Stomach (tissue), 9 donors: ENCODE measurements around the gene CTDP1. TPM values are rescaled to one million over a fixed set of nuclear protein-coding genes. Genes with fewer than 3 reads are reported as not detected.

ENCODE experiments used
- DNase-seq, 2 donors: peaks; one replicate each; pipeline versions ENCODE4 v3.0.0 to v3.0.0-alpha.2; 2013 to 2019
- H3K27ac ChIP-seq, 5 donors: fragments of 200-600 bp in 4 of 5; sonication (generic) in 4 of 5; one replicate each; pipeline ENCODE4 v1.5.1; 2013 to 2019; ENCODE audit warnings: mild to moderate bottlenecking in 1 of 5, moderate library complexity in 1 of 5
- H3K27me3 ChIP-seq, 3 donors: fragments of 200-600 bp; sonication (generic); one replicate each; pipeline ENCODE4 v1.5.1; 2017 to 2019; ENCODE audit warnings: mixed run types in 1 of 3
- H3K36me3 ChIP-seq, 4 donors: fragments of 200-600 bp; sonication (generic); 1 replicate in 3 of 4; 2 replicates in 1 of 4; pipeline ENCODE4 v1.5.1; 2016 to 2019
- H3K4me1 ChIP-seq, 4 donors: fragments of 200-600 bp; sonication (generic); one replicate each; pipeline ENCODE4 v1.5.1; 2016 to 2019
- H3K4me3 ChIP-seq, 4 donors: fragments of 200-600 bp; sonication (generic) in 3 of 4; one replicate each; pipeline ENCODE4 v1.5.1; 2016 to 2019; ENCODE audit warnings: mild to moderate bottlenecking in 1 of 4
- H3K9me3 ChIP-seq, 4 donors: fragments of 200-600 bp; sonication (generic); one replicate each; pipeline ENCODE4 v1.5.1; 2016 to 2019
- CTCF ChIP-seq, 7 experiments: fragments of 450-650 bp in 4 of 7; fragments of 200-600 bp in 3 of 7; sonication (generic) in 3 of 7; IDR thresholded peaks; one replicate each; pipeline ENCODE4 v1.5.1; 2016 to 2019; ENCODE audit warnings: antibody characterized with exemption in 7 of 7, control low read depth in 2 of 7, mild to moderate bottlenecking in 1 of 7
- EP300 ChIP-seq: sonication (generic); formaldehyde crosslinking; IDR thresholded peaks from one replicate; pipeline ENCODE4 v1.6.1; 2017; ENCODE audit warnings: antibody characterized with exemption
- POLR2A ChIP-seq, 4 donors: fragments of 450-650 bp; IDR thresholded peaks; one replicate each; pipeline ENCODE4 v1.6.1; 2016; ENCODE audit warnings: antibody characterized with exemption in 4 of 4, control low read depth in 2 of 4, mild to moderate bottlenecking in 1 of 4, moderate library complexity in 1 of 4
- POLR2AphosphoS5 ChIP-seq, 3 donors: sonication (generic); formaldehyde crosslinking; IDR thresholded peaks; one replicate each; pipeline ENCODE4 v1.6.1; 2016; ENCODE audit warnings: antibody characterized with exemption in 3 of 3
- WGBS, 5 donors: extraction: QIAGEN DNeasy Blood & Tissue Kit in 3 of 5; methylation state at CpG; one replicate each; pipeline versions ENCODE4 v1.1.5 to v1.1.7; 2013 to 2018; 5-methylcytosine and 5-hydroxymethylcytosine counted together
- intact Hi-C: fragments of 100-400 bp; cut with DNase I; formaldehyde crosslinking; loops from one replicate; pipeline ENCODE4 v1.15.1; 2023; ENCODE audit warnings: low total_unique reads
- polyA plus RNA-seq, 3 donors: library from polyadenylated mRNA; stranded (reverse); fragments of 200-250 nt; gene quantifications; one replicate each; pipeline ENCODE4 v1.2.3, GENCODE V29; 2013
- total RNA-seq, 5 donors: library from RNA; depleted of rRNA; stranded (reverse); fragments of >200 nt; gene quantifications; one replicate each; pipeline versions ENCODE4 v1.1.0 to v1.2.3, GENCODE V29; 2014 to 2016
- donor health status: healthy with polysubstance abuse.
- donor health status: Bipolar disorder and iron deficiency.
- donor health status: healthy.

CTDP1 gene
- total and polyA plus RNA-seq, 8 donors: 7.6 to 50.7 (median 16.8) TPM

GRCh38 chr18:79732721-79733025 is 53.1 kb downstream of the CTDP1 start:
- H3K9me3 ChIP-seq: peaks cover 10 to 67% (median 24%) of the 10 kb centered on the region in 4 donors

GRCh38 chr18:79733135-79733701 is 53.6 kb downstream of the CTDP1 start:
- DNase-seq: no peak
- Histone ChIP-seq H3K27ac (no peak overlapping the region), H3K36me3 (peaks cover 81 to 100% (median 99%) of the 10 kb centered on the region in 4 donors), H3K9me3 (peaks cover 10 to 69% (median 24%) of the 10 kb centered on the region in 4 donors), H3K4me3 (no peak overlapping the region), H3K4me1 (no peaks in the 10 kb centered on the region), H3K27me3 (no peaks in the 10 kb centered on the region)
- WGBS, 5 donors: 95 to 98% (median 98%) methylated on average over 14 to 38 of the region's 38 CpGs
- intact Hi-C loops: no loop called here
- TF ChIP-seq EP300: no peak

More at GRCh38 chr18:79732721-79733025, 53.1 kb downstream of the CTDP1 start:
- no peak for TF ChIP-seq POLR2A (IDR thresholded peaks at IDR 0.05)
- no peak for TF ChIP-seq EP300
- no peak for TF ChIP-seq CTCF (IDR thresholded peaks at IDR 0.05)
- TF ChIP-seq POLR2AphosphoS5 (IDR thresholded peaks at IDR 0.05): no peak
- no peak for DNase-seq
- H3K4me3 ChIP-seq: no peak overlapping the region
- H3K36me3 ChIP-seq: peaks cover 76 to 100% (median 99%) of the 10 kb centered on the region in 4 donors
- 91 to 99% (median 98%) methylated on average over 9 of the region's 9 CpGs for WGBS, 5 donors
- no peaks in the 10 kb centered on the region for H3K4me1 ChIP-seq
- intact Hi-C loops: no loop called here
- H3K27ac ChIP-seq: no peak overlapping the region
- no peaks in the 10 kb centered on the region for H3K27me3 ChIP-seq

- Histone ChIP-seq H3K4me1 (no peaks in the 10 kb centered on the region), H3K4me3 (no peak overlapping the region), H3K9me3 (peaks cover 10 to 69% (median 24%) of the 10 kb centered on the region in 4 donors), H3K27ac (no peak overlapping the region), H3K27me3 (no peaks in the 10 kb centered on the region), H3K36me3 (peaks cover 81 to 100% (median 99%) of the 10 kb centered on the region in 4 donors)
- 88 to 96% (median 91%) methylated on average over 30 to 33 of the region's 33 CpGs for WGBS, 5 donors
- no peak for TF ChIP-seq CTCF (IDR thresholded peaks at IDR 0.05)
- TF ChIP-seq EP300: no peak
- TF ChIP-seq POLR2AphosphoS5 (IDR thresholded peaks at IDR 0.05): no peak
- TF ChIP-seq POLR2A (IDR thresholded peaks at IDR 0.05): no peak
- DNase-seq: no peak
- intact Hi-C loops: no loop called here
Measured at GRCh38 chr18:79733986-79734770, 54.6 kb downstream of the CTDP1 start.

- no peak for DNase-seq
- H3K36me3 ChIP-seq: peaks cover 70 to 97% (median 95%) of the 10 kb centered on the region in 4 donors
Measured at GRCh38 chr18:79735071-79735980, 55.7 kb downstream of the CTDP1 start.

More at GRCh38 chr18:79735071-79735980, 55.7 kb downstream of the CTDP1 start:
- Histone ChIP-seq H3K27ac (no peak overlapping the region), H3K27me3 (no peaks in the 10 kb centered on the region), H3K4me1 (no peaks in the 10 kb centered on the region), H3K4me3 (no peak overlapping the region), H3K9me3 (peaks cover 10 to 62% (median 24%) of the 10 kb centered on the region in 4 donors)
- intact Hi-C loops: no loop called here
- WGBS, 5 donors: 96 to 97% (median 97%) methylated on average over 48 to 63 of the region's 63 CpGs
- TF ChIP-seq CTCF (IDR thresholded peaks at IDR 0.05) (no peak), EP300 (no peak), POLR2A (IDR thresholded peaks at IDR 0.05) (no peak), POLR2AphosphoS5 (IDR thresholded peaks at IDR 0.05) (no peak)
